ENCODE results near the gene C11orf54.
A peak's percentile ranks its signal among the peaks of the same experiment; 100 is the strongest.

C11orf54 gene

DNA sequence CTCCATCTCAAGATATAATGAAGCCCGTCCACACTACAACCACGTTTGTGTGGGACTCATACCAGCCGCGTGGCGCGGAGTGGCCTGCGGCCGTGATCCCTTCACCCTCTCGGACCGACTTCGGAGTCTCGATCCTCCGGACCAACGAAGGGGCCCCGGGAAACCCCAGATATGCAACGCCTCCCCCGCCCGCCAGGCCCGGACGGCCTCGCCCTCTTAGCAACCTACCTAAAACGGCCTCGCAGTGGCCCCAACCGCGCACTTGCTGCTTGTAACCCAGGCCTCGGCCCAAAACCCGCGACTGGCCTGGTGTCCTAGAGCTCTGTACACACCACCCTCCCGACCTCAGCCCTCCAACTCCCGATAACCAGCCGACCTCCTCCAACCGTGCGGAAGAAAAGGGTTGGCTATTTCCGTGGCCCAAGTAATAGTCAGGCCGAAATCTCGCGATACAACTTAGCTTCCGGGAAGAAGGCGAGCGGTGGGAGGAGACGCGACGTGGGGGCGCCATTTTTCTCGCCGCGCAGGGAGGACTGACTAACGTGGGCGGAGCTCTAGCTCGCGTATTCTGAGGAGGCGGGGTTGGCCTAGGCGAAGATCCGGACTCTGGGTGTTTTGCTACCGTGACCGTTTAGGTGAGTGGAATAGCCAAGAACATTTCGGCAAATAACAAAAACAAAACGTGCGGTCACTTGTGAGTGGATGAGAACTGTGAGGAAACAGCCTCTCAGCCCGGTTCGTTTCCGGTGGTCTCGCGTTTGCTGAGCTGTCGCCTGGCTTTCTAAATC lies at the start of gene C11orf54, which contains the start of gene TAF1D:
C11orf54 (plus strand) TSS at position 579 of the 788 bp plus-strand sequence. CDS start 5,722 bp downstream, outside the sequence.
TAF1D (minus strand) TSS at position 402 of the 788 bp plus-strand sequence. CDS start 2,191 bp downstream, outside the sequence.
- peak; percentile 88 for DNase-seq (ENCODE audit: low read depth, low spot score)
- peak within 1 kb of the TSS; percentile 95 for H3K27ac ChIP-seq

DNA sequence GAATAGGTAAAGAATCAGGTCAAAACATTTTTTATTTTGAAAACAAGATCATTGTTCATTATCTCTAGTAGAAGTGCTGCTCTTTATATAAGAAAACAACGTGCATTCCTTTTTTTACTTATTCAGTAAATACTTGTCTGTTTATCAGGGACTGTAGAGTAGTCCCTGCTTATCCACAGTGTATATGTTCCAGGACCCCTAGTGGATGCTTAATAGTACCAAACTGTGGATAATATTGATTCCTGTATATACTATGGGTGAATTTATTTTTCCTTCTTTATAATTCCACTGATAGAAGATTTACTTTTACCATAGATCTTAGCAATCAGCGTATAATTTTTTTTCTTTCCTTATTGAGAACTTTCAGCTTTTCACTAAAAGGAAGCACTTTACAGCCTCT lies 47.4 kb upstream of the C11orf54 start:
- DNase-seq (ENCODE audit: low read depth, low spot score), result no peak
- H3K27ac ChIP-seq, result no peak overlapping the region

DNA sequence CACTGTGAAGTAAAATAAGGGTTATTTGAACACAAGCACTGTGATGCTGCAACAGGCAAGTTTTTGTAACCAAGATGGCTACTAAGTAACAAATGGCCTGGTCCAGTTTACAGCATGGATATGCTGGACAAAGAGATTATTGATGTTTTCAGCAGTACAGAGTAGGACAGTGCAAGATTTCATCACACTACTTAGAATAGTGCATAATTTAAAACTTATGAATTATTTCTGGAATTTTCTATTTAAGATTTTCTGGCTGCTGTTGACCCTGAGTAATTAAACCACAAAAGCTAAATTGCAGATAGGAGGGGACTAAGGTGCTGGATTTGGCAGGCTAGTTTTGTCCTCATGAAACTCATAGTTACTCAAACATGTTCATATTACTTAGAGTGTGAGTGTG lies 46.9 kb upstream of the C11orf54 start:
- no peak for DNase-seq (ENCODE audit: low read depth, low spot score)
- H3K27ac ChIP-seq, result no peak overlapping the region

DNA sequence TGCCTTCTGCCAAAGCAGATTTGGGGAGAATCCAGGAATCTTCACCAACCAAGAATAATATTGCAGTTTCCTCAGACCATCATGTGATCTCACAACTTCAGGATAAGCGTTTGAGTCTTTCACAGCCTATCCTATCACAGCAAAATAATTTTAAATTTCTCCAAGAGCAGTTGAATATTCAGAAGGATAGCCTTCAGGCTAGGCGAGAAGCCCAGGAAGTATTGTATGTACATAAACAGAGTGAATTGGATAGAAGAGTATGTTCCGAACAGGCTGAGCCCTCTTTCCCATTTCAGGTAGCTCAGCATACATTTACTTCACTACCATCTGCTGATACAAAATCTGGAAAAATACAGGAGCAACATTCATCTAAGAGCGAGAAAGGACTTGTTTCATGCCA lies 43.9 kb upstream of the C11orf54 start:
- no peak overlapping the region for H3K27ac ChIP-seq
- no peak for DNase-seq (ENCODE audit: low read depth, low spot score)

DNA sequence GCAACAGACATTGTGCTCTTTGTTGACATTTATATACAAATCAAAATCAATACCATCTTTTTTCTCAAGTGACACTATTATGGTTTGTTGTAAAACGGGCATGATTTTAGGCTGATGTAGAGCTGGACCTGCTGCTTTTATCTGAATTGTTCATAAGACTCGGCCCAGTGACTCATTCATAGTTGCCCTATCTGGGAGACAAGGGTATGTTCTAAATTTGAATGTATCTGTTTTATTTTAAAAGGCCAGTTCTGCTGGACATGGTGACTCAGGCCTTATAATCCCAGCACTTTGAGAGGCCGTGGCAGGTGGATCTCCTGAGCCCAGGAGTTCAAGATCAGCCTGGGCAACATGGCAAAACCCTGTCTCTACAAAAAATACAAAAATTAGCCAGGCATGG lies 40.6 kb upstream of the C11orf54 start:
- DNase-seq (ENCODE audit: low read depth, low spot score), result no peak
- H3K27ac ChIP-seq, result no peak overlapping the region

DNA sequence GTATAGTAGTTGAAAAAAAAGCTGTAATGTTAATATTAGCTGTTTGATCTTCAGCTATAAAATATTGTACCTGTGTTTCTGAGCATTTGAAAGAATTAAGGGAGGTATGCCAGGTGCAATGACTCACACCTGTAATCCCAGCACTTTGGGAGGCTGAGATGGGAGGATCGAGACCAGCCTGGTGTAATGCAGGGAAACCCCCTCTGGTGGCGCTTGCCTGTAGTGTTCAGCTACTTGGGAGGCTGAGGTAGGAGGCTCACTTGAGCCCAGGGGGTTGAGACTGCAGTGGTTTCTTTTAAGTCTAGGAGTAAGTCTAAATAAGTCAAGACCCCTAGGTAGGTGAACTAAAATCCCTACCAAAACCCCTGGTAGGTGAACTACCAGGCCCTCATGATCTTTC lies 37.2 kb upstream of the C11orf54 start:
- DNase-seq (ENCODE audit: low read depth, low spot score), result no peak

DNA sequence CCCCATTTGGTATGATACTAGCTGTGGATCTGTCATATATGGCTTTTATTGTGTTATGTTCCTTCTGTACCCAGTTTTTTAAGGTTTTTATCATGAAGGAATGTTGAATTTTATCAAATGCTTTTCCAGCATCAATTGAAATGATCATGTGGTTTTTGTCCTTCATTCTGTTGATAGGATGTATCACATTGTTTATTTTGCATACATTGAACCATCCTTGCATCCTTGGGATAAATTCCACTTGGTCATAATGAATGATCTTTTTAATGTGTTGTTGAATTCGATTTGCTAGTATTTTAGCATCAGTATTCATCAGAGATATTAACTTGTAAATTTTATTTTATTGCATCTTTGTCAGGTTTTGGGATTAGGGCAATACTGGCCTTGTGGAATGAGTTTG lies 31.2 kb upstream of the C11orf54 start:
- no peak overlapping the region for H3K27ac ChIP-seq
- no peak for DNase-seq (ENCODE audit: low read depth, low spot score)

More for the DNA sequence above, 37.2 kb upstream of the C11orf54 start:
- no peak overlapping the region for H3K27ac ChIP-seq

DNA sequence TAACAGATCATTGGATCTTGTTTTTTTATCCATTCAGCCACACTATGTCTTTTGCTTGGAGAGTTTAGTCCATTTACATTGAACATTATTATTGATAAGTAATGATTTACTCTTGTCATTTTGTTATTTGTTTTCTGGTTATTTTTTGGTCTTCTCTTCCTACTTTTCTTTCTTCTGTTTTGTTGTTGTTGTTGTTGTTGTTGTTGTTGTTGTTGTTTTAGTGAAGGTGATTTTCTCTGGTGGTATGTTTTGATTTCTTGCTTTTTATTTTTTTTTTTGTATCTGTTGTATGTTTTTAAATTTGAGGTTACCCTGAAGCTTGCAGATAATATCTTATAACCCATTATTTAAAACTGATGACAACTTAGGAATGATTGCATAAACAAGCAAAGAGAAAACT lies 28.8 kb upstream of the C11orf54 start:
- H3K27ac ChIP-seq, result no peak overlapping the region
- no peak for DNase-seq (ENCODE audit: low read depth, low spot score)

DNA sequence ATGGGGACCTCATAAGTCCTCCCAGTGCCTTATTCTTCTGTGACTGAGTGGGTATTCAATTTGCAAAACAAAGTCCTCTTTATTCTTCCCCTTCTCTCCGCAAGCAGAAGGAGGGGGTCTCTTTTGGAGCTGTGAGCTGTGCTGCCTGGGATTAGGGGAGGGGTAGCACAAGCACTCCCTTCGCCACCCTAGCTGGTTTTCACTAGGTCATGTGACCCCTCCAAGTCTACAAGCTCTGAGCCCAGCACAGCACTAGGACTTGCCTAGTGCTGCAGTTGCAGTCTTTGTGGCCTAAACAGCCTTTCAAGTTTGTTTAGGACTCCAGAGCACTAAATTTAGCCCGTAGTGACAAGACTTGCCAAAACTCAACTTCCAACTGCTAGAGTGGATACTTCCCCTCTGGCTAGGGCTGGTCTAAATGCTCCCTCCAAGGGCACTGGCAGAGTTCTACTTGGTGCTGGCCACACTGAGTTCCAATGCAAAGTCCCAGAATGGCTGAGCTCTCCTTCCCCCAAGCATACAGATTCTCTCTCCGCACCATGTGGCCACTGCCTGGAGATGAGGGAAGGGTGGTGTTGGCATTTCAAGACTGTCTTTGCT lies 25.6 kb upstream of the C11orf54 start:
- no peak for DNase-seq (ENCODE audit: low read depth, low spot score)
- no peak overlapping the region for H3K27ac ChIP-seq

DNA sequence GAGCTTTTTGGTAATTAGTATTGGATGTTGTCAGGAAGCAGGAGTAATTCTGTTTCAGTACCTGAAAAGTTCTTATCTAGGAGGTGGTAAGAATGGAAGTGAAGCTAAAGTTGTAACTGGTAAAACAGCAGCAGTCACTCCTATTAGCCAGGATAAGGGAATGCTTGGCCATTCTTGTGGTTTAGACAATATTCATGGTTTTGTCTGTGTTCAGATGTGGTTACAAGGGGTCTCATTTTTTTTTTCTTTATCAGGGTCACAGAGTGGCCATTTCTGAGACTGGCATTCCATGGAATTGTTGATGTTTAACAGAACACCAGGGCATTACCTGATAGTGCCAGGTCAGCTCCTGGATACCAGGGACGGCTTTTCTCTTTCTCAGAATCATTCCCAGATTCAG lies 24.0 kb upstream of the C11orf54 start:
- no peak for DNase-seq (ENCODE audit: low read depth, low spot score)
- H3K27ac ChIP-seq, result no peak overlapping the region

DNA sequence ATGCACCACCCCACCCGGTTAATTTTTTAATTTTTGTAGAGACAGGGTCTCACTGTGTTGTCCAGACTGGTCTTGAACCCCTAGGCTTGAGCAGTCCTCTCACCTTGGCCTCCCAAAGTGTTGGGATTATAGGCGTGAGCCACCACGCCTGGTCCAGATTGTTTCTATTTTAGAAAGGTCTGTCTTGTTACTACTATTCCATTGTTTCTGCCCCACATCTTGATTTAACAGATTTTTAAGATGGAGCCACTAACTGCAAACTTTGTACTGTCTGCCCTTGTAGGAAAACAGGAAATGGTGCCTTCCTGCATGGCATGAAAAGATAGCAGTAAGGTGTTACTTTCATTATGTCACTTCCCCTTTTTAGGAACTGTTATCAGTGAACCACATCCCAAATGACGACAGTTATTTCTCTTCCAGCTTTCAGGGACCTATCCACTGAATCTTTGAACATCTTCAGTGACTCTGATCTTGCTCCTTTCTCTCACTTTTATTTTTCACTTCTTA lies 23.4 kb upstream of the C11orf54 start:
- DNase-seq (ENCODE audit: low read depth, low spot score), result no peak
- H3K27ac ChIP-seq, result no peak overlapping the region

DNA sequence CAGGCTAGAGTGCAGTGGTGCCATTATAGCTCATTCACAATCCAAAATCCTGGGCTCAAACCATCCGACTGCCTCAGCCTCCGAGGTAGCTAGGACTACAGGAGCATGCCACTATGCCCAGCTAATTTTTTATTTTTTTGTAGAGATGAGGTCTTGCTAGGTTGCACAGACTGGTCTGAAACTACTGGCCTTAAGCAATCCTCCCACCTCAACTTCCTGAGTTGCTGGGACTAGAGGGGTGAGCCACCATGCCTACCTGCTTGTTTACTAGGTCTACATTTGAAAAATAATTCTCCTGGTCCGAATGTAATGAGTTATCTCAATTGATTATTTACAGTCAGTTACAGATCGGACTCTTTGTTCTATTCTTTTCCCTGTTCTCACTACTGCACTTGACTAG lies 22.2 kb upstream of the C11orf54 start:
- no peak overlapping the region for H3K27ac ChIP-seq
- DNase-seq (ENCODE audit: low read depth, low spot score), result no peak

DNA sequence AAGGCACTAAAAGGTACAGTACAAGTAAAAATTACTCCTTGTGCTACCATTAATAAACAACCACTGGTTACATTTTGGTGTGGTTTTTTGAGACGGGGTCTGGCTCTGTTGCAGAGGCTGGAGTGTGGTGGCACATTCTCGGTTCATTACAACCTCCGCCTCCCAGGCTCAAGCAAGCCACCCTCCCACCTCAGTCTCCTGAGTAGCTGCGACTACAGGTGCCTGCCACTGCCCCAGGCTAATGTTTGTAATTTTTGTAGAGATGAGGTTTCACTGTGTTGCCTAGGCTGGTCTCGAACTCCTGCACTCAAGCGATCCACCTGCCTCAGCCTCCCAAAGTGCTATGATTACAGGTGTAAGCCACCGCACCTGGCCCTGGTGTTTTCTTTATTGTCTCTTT lies 20.9 kb upstream of the C11orf54 start:
- no peak for DNase-seq (ENCODE audit: low read depth, low spot score)
- no peak overlapping the region for H3K27ac ChIP-seq

DNA sequence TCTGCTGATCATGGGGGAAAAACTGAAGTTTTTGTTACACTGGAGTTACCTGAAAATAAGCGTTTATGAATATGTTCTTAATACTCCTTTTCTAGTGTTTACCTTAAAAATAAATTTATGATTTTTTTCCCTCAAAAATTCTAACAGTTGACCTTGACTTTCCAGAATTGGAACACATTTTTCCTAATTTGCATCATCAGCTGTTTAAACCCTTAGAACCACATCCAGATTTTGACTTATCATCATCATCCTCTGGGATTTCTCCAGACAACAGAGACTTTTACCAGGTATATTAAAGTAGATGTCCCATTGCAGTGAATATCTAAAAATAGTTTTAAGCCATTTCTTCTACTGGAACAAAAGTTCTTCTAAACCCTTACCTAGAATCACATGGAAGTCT lies 17.4 kb upstream of the C11orf54 start:
- H3K27ac ChIP-seq, result no peak overlapping the region
- no peak for DNase-seq (ENCODE audit: low read depth, low spot score)

DNA sequence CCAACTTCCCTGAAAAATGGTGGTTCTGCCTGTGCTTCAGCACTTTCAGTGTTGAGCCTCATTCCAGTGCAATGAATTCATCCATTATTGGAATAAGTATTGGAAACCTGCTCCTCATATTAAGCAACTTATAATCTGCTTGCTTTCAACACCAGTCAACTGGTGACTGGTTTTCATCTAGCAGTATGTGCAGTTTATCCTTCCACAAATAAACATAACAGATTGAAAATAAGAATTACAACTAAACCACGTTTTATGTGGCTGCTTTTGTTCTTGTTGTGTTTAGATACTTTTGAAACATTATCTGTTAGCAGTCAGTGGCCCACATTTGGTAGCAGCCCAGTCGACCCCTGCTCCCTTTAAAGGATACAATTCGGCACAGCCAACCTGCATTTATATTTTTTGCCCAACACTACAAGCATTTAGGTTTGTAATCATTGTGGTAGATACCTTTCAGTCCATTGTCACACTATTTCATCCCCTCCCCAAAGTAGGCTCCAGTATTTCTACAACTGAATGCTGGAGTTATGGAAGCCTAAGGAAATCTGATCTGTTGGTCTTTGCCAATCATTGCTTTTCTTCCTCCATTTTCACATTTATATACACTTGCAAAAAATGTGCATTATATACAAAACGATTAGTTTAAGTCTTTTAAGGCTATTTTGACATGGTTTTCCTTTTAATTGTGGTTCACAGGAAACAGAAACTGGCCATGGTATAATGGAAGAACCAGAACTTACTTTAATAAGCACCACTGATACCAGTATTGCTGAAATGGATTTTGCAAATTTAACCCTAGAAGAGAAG lies 13.3 kb upstream of the C11orf54 start:
- no peak for DNase-seq (ENCODE audit: low read depth, low spot score)

DNA sequence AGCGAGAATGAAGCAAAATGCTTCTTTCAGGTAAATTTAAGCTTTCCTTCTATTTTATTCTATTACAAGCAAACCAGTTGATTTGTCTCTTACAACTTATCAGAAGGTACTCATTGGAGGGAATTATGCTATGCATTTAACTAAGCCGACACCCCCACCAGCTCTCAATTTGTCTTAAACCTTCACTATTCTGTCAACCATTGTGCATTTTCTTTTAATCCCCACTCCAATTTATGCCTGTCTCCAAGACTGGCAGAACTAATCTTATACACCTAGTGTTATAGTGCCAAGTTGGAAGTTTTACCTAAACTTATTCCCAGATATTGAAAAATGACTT lies 12.7 kb upstream of the C11orf54 start:
- DNase-seq (ENCODE audit: low read depth, low spot score), result no peak
- H3K27ac ChIP-seq, result peak overlapping the region; percentile 25

More for the DNA sequence above, 13.3 kb upstream of the C11orf54 start:
- peak overlapping the region; percentile 25 for H3K27ac ChIP-seq

DNA sequence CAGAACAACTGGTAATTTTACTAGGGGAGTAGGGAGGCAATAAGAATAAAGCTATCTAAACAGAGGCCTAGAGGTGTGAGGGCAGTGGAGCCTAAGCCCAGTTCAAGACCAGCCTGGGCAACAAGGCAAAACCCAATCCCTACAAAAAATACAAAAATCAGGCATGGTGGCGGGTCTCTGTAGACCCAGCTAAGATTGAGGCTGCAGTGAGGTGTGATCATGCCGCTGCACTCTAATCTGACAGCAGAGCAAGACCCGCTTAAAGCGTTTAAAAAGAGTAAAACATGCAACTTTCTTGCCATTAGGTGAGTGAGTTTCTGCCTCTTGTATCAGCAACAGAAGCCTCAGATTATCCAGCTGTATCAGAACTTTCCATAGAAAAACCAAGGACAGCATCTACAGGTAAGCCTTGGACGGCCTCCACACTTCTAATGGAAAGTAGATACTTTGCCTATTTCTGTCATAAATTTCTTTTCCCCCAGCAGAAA lies 12.3 kb upstream of the C11orf54 start:
- H3K27ac ChIP-seq, result peak overlapping the region; percentile 25

DNA sequence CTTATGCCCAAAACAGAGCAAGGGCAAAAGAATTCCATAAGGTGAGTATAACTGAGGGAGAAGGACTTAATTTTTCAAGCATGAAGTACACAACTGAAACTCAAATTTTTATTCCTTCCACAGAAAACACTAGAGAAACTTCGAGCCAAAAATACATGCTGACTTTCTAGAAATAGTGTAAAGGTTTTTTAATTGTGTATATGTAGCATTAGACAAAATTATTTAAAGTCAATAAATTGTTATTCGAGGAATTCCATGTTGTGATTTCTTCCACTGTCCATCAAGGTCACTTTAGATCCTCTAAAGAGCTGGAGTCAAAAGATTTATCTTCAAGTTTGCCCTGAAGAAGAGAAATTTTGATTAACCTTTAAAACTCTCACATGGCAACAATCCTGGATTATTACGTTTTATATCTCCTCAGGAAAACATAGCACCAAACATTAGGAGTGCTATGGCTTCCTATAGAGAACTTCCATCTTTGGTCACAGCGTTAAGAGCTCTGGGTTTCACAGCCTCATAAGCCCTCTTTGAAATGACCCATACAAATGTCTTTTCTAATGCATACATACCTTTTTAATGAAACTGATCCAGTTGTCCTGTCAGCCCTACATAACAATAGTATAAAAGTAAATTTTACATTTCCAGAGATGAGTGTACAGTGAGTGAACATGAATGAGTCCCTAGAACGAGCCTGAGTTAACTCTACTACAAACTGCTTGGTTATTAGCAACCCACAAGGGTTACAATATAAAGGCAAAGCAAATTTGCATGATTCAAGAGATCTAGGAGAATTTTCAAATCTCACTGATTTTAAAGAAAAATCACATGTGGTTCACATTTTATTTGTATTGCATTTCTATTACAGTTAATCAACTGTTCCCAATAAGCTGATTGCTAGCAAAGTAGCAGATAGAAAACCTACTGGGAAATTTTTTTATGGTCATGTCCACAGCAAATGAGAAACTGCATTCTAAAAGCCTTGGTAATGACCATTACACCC lies 11.1 kb upstream of the C11orf54 start:
- DNase-seq (ENCODE audit: low read depth, low spot score), result no peak
- H3K27ac ChIP-seq, result peak overlapping the region; percentile 25

More for the DNA sequence above, 12.3 kb upstream of the C11orf54 start:
- DNase-seq (ENCODE audit: low read depth, low spot score), result no peak

DNA sequence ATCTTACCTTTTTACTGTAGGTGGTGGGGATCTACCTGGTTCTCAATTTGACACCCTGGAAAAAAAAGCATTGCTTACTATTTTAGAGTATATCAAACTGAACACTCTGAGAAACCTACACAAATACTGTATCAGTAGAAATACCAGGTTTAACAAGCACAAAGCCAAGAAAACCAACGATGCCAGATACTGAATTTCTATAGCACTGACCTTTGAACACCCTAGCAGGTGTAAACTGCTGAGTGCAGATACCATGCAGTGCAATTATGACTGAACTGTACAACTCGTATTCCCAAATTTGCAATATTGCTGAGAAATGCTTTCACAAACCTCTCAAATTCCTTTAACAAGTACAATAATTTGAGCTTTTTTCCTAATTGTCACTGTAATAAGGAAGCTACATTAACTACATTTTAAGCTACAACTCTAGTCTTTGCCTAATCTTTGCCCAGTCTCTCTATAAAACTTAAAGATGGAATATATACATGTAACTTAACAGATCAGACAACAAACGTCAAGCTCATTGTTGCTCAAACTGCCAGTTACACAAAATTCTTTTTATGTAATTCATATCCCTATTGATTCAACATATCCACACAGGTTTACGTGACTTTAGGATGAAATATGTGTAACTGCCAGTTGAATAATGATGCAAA lies 9.1 kb upstream of the C11orf54 start:
- peak overlapping the region; percentile 95 for H3K27ac ChIP-seq
- DNase-seq (ENCODE audit: low read depth, low spot score), result no peak
